Measurements from ENCODE around the gene NCEH1. TPM values are rescaled to one million over a fixed set of nuclear protein-coding genes. Genes with fewer than 3 reads are reported as not detected.
"Not testable (repeated sequence)": the region's sequence is repeated elsewhere in the genome, so short reads cannot be mapped to it uniquely, and the experiment has no call there.

The NCEH1 gene
- polyA plus RNA-seq, 4 donors, result 4.6 to 5.9 (median 4.9) TPM

DNA sequence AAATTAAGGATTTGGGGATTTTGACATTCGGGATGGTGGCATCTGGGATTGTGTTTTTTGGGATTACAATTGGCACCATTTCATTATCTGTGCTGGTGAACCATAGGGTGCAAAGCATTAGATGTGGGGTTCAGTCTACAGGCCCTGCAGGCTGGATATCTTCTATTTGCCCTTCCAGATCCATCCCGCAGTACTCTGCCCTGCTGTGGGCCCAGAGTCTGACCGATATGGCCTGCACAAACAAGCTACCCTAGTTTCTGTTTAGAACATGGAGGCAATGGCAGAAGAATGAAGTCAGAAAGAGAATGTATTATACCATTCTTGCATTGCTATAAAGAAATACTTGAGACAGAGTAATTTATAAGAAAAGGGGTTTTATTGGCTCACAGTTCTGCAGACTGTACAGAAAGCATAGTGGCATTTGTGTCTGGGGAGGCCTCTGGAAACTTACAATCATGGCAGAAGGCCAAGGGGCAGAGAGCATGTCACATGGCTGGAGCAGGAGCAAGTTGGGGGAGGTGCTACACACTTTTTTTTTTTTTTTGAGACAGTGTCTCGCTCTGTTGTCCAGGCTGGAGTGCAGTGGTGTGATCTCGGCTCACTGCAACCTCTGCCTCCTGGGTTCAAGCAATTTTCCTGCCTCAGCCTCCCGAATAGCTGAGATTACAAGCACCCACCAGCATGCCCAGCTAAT lies 93.7 kb downstream of the NCEH1 start:
- DNase-seq (ENCODE audit: low read depth in 4 of 4, low spot score in 3 of 4), result no peak

DNA sequence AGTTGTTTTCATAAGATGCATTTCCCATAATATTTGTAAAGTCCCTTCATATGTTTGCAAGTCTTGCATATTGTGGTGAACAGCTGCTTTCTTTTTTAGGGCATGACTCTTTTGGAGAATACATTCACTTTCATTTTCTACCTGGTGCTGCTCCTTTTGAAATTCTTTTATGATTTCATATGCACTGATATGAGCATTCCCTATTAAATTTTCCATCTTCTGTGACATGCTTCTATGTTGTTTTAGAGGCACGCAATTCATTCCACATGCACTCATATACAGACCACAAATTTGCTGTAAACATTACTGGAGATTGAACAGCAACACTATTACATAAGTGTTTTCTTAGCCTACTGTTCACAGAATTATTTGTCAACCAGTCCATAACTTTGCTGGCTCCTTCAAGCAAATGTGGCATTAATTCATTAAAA lies 94.8 kb downstream of the NCEH1 start:
- DNase-seq (ENCODE audit: low read depth in 4 of 4, low spot score in 3 of 4), result no peak

DNA sequence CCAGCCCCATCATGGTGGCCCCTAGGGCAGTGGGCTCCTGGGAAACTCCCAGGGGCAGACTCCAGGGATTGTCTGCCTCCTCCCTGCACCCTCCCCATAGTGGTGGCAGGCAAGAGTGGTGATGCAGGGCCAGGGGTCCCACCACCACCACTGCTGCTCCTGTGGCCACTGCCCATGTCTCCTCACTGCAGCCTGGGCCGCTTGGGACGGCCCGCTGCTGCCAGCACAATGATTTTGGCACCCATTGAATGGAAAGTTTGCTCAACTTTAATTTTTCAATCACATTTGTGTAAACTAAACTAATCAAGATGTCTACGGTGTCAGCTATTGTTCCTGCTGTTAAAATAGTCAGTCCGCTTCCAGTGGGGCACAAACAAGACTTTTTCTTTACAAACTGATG lies 95.6 kb downstream of the NCEH1 start:
- no peak for DNase-seq (ENCODE audit: low read depth in 4 of 4, low spot score in 3 of 4)

DNA sequence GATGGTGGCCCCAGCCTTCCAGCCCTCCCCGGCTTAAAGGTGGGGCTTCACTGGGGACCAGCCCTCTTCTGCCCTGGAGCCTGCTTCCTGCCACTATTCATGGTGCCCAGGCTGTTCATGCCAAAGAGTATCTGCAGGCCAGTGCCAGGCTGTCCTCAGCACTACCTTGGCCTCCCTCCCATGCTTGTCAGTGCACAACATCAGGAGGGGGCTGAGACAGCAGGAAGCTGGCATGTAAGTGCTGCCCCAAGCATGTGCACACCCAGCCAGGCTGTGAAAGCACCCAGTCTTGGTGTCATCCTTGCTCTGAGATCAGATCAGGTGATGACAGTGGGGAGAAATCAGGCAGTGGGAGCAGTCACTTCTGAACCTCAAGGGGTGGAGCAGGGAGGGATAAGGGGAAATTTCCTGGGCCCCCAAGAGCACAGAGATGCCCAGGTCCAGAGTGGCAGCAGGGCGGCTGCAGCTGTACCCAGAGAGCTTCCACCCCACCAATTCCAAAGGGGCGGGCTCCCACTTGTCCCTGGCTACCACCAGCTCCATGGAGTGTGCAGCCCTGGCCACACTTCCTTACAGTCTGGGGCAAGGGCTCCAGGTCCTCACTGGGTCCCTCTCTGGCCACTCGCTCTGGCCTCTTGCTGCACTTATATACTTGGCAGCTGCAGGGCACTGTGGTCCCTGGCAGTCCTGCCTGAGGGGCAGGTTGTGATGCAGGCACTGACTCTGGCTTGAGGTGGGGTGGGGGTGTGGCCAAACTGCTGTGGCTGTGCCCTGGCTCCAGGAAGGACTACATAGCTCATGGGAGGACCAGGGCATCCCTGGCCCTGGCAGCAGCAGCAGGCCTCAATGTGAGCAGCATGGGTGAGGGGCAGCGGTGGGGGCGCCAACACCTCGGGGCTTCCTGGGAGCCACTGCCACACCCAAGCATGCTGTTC lies 96.3 kb downstream of the NCEH1 start:
- no peak for DNase-seq (ENCODE audit: low read depth in 4 of 4, low spot score in 3 of 4)

DNA sequence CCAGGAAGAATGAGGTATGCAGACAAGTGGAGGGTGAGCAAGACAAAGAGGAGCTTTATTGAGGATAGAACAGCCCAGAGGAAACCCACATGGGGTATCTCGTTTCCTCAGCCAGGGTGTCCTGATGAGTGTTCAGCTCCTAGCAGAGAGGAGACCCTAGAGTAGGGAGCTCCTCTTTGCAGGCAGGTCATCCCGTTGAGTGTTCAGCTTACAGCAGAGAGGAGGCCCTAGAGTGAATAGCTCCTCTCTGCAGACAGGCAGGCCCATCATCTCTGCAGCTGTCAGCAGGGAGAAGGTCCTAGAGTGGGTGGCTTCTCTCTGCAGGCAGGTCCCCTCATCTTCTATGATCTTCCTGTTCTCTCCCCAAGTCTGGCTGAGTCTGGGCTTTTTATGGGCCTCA lies 97.0 kb downstream of the NCEH1 start:
- no peak for DNase-seq (ENCODE audit: low read depth in 4 of 4, low spot score in 3 of 4)

DNA sequence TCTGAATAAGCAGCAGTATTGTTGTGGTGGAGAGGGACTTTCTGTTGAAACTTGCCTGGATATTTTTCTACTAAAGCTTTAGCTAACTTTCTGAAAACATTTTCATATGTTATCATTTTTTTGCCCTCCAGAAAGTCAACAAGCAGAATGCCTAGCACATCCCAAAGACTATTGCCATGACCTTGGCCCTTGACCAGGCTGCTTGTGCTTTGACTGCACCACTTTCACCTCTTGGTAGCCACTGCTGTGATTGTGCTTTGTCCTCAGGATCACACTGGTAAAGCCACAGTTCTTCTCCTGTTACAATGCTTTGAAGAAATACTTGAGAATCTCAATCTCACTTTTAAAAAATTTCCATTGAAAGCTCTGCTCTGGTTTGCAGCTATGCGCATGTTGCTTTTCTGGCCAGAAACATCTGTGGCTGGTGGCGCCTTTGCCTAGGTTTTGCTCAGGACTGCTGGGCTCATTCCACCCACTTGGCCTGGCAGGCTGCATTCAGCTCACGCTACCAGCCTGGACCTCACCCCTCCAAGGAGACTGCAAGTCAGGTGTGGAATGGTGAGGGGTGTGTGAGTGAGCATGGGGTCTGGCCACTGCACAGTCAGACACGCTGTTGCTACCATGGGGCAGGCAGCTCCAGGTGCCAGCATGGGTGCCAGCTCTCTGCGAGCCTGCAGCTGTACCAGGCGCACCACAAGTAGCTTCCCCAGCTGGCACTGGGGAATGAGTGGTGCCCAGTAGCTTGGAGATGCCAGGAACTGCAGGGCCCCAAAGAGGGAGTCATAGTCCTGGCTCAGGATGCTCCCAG lies 97.8 kb downstream of the NCEH1 start:
- DNase-seq (ENCODE audit: low read depth in 4 of 4, low spot score in 3 of 4), result no peak

DNA sequence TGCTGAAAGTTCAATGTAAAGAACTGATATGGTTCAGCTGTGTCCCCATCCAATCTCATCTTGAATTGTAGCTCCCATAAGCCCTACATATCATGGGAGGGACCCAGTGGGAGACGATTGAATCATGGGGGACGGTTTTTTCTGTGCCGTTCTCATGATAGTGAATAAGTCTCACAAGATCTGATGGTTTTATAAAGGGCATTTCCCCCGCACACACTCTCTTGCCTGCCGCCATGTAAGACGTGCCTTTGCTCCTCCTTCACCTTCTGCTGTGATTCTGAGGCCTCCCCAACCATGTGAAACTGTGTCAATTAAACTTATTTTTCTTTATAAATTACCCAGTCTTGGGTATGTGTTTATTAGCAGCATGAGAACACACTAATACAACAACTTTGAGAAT lies 101.1 kb downstream of the NCEH1 start:
- DNase-seq (ENCODE audit: low read depth in 4 of 4, low spot score in 3 of 4), result no peak

DNA sequence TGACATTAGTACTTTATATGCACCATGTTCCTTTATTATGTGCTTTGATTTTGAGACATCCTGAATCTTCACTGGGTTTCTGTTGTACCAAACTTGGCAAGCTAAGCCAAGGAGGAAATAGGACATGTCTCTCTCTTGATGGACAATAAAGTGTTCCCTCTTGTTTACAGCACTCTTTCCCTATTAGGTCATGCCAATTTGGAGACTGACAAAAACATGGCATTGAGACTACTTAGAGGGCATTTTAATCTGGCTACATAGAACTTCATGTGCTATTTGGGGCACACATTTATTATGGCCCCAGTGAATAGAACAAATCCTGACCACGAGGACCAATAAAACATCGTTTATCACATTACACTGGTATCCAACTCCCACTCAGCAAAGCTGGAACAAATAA lies 102.3 kb downstream of the NCEH1 start:
- no peak for DNase-seq (ENCODE audit: low read depth in 4 of 4, low spot score in 3 of 4)

DNA sequence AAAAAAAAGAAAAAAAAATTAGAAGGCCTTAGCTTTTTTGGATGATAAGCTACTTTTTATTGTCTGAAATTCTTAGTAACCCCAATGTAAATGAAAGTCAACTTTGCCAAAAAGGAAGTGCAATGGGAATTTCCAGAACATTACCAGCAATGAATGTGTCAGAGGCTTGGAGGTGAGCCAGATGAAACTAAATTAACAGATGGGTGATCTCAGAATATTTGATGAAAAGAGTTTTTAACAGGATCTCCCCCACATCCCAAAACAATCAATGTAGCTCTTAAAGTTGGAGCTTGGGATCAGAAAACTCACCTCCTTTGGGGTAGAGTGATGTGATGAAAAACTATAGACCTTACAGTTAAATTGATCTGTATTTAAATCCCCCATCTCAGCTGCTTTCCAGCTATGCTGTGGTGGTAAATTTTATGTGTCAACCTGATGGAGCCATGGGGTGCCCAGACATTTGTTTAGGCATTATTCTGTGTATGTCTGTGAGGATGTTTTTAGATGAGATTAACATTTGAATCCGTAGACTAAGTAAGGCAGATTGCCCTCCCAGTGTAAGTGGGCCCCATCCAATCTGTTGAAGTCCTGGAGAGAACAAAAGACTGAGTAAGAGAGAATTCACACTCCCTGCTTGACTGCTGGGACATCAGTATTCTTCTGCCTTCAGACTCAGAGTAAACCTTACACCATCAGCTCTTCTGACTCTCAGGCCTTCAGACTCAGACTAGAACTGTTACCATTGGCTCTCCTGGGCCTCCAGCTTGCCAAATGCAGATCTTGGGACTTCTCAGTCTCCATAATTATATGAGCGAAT lies 103.4 kb downstream of the NCEH1 start:
- no peak for DNase-seq (ENCODE audit: low read depth in 4 of 4, low spot score in 3 of 4)

DNA sequence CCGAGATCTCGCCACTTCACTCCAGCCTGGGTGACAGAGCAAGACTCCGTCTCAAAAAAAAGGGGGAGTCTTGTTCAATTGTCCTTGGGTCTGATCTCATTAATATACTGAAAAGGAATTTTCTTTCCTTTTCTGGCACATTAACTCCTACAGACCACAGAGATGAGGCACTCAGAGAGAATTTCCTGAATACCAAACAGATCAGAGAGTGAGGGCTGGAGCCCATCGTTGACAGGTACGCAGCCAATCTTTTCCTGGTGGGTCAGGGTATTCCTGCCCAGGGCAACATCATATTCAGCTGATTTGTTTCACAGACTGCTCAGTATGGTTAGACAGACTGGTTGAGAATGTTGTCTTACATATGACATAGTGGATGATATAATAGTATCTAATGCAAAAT lies 104.8 kb downstream of the NCEH1 start:
- no peak for DNase-seq (ENCODE audit: low read depth in 4 of 4, low spot score in 3 of 4)

DNA sequence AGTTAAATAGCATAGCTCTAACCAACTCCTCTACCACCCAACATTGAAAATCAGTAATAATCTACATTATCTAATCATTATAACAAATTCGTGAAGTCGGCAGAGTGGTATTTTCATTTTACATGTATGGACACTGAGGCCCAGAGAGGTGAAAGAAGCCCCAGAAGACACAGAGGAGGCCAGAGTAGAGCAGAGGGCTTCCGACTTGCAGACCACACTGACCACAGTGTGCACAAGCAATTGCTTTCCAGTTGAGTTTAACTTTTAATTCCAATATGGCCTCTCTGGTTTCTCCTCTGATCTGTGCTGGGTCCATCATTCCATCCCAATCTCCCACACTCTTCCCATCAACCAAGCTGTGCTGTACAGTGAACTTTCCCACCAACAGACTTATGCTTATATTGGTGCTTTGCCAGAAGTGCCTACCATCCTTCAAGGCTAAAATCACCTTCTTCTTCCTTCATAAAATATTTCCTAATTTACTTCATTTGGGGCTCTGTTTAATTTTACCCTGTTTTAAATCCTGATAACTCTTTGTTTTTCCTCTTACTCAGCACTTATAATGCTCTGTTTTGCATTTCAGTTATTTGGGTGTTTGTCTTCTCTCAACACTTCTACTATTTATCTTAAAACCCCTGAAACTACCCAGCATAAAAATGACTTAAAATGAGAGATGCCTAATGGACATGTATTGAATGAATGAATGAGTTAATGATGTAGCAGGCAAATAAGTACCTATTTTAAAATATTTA lies 105.8 kb downstream of the NCEH1 start:
- no peak for DNase-seq (ENCODE audit: low read depth in 4 of 4, low spot score in 3 of 4)

DNA sequence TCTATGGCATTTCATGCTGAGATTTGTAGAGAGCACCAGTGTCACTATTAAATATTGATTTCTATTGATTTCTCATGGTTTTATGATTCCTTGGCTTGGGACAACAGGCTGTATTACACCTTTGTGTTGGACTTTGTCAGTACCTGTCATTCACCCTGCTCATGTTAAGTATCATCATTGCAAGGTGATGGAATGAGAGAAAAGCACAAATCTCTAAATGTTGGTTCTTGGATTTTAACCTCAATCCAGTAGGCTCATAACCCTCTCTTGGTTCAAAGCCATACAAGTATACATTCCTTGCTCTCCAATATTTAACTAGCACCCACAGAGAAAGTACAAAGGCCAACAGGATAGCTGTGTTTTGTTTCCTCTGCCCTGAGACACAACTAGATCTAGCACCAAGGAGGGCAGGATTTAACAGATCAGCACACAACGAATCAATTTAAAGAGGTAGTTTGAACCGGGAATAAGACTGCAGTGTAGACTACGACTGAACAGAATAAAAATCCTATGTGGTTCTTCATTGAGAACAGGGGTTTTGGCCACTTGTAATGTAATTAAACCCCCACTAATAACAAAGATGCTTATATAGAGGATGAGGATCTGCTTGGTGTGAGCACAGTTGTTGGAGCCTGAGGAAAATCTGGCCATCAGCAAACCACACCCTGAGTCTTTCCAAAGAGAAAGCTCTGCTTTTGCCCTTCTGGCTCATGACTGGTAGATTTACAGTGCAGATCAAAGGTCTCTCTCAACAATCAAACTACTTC lies 109.6 kb downstream of the NCEH1 start:
- DNase-seq (ENCODE audit: low read depth in 4 of 4, low spot score in 3 of 4), result no peak

DNA sequence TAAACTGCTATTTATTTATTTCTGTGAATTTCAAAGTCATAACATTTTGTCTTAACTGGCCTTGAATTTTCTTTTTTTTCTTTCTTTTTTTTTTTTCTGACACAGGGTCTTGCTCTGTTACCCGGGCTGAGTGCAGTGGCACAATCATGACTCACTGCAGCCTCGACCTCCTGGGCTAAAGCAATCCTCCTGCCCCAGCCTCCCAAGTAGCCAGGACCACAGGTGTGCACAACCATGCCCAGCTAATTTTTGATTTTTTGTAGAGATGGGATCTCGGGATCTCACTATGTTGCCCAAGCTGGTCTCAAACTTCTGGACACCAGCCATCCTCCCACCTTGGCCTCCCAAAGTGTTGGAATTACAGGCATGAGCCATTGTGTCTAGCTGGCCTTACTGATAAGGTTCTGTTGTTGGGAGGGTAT lies 110.2 kb downstream of the NCEH1 start:
- no peak for DNase-seq (ENCODE audit: low read depth in 4 of 4, low spot score in 3 of 4)

DNA sequence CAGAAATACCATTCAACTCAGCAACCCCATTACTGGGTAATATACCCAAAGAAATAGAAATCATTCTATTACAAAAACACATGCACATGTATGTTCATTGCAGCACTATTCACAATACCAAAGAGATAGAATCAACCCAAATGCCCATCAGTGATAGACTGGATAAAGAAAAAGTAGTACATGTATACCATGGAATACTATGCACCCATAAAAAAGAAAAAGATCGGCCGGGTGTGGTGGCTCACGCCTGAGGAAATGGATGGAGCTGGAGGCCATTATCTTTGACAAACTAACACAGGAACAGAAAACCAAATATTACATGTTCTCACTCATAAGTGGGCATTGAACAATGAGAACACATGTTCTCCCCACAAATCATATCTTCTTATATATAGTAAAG lies 112.0 kb downstream of the NCEH1 start:
- no peak for DNase-seq (ENCODE audit: low read depth in 4 of 4, low spot score in 3 of 4)

DNA sequence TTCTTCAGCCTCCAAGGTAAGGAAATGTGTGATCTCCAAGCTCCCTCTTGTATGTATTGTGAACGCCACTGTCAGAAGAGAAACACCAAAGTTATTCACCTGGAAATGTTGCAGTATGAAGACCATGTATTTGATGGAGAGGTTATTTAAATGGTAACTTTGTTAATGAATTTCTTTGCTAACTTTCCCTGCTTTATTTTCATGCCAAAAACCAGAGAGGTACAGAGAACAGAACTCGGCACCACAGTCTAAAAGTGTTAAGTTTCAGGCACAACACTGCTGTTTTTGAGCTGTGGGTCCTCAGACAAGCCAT lies 114.5 kb downstream of the NCEH1 start:
- no peak for DNase-seq (ENCODE audit: low read depth in 4 of 4, low spot score in 3 of 4)

DNA sequence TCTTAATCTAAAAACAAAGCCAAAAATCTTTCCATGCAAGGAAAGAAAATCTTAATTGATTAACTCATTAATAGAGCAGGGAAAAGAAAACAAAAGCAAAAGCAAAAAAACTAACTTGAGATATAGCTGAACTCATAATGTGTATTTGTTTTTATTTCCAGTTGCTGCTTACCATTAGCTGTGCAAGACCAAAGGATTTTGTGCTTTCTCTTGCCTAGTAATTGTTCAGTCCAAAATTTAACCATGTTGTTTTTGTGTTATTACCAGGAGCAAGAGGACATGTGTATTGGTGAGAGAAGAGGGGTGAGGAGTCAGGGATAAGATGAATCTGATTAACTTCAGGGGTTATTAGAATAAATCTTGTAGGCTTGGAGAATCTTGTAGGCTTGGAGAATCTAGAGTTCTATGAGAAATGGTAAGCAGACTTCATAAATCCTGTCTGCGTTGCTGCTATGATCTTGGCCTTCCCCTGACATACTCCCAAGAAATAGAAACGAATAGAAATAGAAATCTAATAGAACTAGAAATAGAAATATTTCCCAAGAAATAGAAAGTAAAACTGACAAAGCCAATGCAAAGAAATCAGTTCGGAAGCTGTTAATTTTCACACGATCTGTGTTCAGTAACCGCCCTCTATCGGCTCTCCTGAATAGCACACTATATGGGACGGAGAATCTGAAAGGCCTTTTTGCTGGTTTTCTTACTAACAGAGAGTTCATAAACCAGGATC lies 115.0 kb downstream of the NCEH1 start:
- DNase-seq (ENCODE audit: low read depth in 4 of 4, low spot score in 3 of 4), result no peak

DNA sequence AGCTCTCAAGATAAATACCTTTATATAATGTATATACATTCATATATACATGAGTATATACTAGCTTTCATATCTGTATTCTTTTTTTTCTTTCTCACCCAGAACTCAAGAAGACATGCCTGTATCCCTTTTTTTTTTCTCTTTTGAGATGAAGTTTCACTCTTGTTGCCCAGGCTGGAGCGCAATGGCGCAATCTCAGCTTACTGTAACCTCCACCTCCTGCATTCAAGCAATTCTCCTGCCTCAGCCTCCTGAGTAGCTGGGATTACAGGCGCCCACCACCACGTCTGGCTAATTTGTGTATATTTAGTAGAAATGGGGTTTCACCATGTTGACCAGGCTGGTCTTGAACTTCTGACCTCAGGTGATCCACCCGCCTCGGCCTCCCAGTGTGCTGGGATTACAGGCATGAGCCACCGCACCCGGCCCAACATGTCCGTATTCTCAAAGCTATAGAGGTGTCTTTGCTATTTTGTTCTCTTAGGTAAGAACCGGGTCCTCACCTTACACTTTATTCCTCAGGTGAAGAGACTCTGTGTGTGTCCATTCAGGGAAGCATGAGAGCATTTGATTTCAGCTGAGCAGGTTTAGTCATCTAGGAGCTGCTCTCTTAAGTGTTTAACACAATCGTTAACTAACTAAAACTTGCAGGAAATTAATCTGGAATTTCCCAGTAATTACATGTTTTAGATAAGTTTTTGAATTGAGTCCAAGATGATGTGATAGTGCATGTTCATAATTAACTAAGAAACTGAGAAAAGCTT lies 115.8 kb downstream of the NCEH1 start:
- DNase-seq (ENCODE audit: low read depth in 4 of 4, low spot score in 3 of 4), result not testable (repeated sequence)

Data from right renal pelvis (tissue), 4 donors.